HG02759 (cell line): ENCODE results near the gene MPDU1.
A peak's percentile ranks its signal among the peaks of the same experiment; 100 is the strongest.
"Not testable (repeated sequence)": the region's sequence is repeated elsewhere in the genome, so short reads cannot be mapped to it uniquely, and the experiment has no call there.

Experiments
- ATAC-seq: cut with Tn5 transposase; IDR thresholded peaks from one replicate; pipeline ENCODE4 v1.9.1; 2021; ENCODE audit warnings: mild to moderate bottlenecking, moderate library complexity; ENCODE audit not compliant: unreplicated experiment

The MPDU1 gene

GRCh38 chr17:7579834-7580603 lies 3.6 kb upstream of the MPDU1 start:
- no peak for ATAC-seq

GRCh38 chr17:7580604-7581575 lies 2.8 kb upstream of the MPDU1 start:
- ATAC-seq, result no peak

- no peak for ATAC-seq
These were observed 1.0 kb upstream of the MPDU1 start for GRCh38 chr17:7582396-7583252.

GRCh38 chr17:7586673-7587419 lies 3.2 kb downstream of the MPDU1 start:
- no peak for ATAC-seq

GRCh38 chr17:7587420-7588151 lies 3.9 kb downstream of the MPDU1 start:
- ATAC-seq, result no peak

- no peak for ATAC-seq
These were observed 5.0 kb downstream of the MPDU1 start for GRCh38 chr17:7588553-7589203.

- ATAC-seq, result peak; percentile 48
These were observed 5.7 kb downstream of the MPDU1 start for GRCh38 chr17:7589204-7589868.

- no peak for ATAC-seq
These were observed 6.4 kb downstream of the MPDU1 start, which contains the start of gene SOX15 for GRCh38 chr17:7589891-7590691. TSS of gene SOX15 (minus strand) at chr17:7590094. CDS start at chr17:7589676, 418 bp downstream.

GRCh38 chr17:7590743-7591142 lies 7.1 kb downstream of the MPDU1 start:
- no peak for ATAC-seq

- no peak for ATAC-seq
These were observed 7.9 kb downstream of the MPDU1 start for GRCh38 chr17:7591596-7591995.

- no peak for ATAC-seq
These were observed 8.9 kb downstream of the MPDU1 start for GRCh38 chr17:7592422-7593021.

- no peak for ATAC-seq
These were observed 9.6 kb downstream of the MPDU1 start for GRCh38 chr17:7593296-7593695.

- not testable (repeated sequence) for ATAC-seq
These were observed 13.9 kb downstream of the MPDU1 start for GRCh38 chr17:7597561-7597960.

- no peak for ATAC-seq
These were observed 22.6 kb downstream of the MPDU1 start for GRCh38 chr17:7606280-7606679.

- ATAC-seq, result no peak
These were observed 27.0 kb downstream of the MPDU1 start for GRCh38 chr17:7610641-7611040.

- ATAC-seq, result no peak
These were observed 28.1 kb downstream of the MPDU1 start for GRCh38 chr17:7611635-7612293.

- no peak for ATAC-seq
These were observed 28.6 kb downstream of the MPDU1 start for GRCh38 chr17:7612294-7612640.
